Measurements from ENCODE around the gene KIAA1328. TPM values are rescaled to one million over a fixed set of nuclear protein-coding genes. Genes with fewer than 3 reads are reported as not detected.

KIAA1328 gene
- total RNA-seq, 1 donor from 2014 or later: 5.8 TPM

DNA sequence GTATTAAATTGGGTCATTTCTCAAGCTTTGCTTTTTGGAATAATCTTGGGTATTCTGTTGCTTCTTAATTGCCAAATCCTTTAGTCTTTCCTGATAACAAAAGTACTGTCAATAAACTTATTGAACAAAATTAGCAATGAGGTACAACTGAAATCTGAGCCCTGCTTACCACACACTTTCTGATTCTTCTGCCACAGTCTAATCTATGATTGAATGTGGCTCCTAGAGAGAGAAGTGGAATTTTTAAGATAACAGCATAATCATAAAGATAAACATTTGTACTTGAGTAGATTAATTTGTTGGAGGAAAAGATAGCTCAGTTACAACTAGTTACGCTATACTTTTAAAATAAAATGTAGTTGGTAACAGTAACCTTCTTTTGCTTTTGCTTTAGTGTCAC lies 381.9 kb downstream of the KIAA1328 start:
- no peak overlapping the region for H3K4me3 ChIP-seq (ENCODE audit: low read depth, low read length)
- DNase-seq (ENCODE audit: low read depth): no peak
- TF ChIP-seq, protein P1, sequence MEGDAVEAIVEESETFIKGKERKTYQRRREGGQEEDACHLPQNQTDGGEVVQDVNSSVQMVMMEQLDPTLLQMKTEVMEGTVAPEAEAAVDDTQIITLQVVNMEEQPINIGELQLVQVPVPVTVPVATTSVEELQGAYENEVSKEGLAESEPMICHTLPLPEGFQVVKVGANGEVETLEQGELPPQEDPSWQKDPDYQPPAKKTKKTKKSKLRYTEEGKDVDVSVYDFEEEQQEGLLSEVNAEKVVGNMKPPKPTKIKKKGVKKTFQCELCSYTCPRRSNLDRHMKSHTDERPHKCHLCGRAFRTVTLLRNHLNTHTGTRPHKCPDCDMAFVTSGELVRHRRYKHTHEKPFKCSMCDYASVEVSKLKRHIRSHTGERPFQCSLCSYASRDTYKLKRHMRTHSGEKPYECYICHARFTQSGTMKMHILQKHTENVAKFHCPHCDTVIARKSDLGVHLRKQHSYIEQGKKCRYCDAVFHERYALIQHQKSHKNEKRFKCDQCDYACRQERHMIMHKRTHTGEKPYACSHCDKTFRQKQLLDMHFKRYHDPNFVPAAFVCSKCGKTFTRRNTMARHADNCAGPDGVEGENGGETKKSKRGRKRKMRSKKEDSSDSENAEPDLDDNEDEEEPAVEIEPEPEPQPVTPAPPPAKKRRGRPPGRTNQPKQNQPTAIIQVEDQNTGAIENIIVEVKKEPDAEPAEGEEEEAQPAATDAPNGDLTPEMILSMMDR (IDR thresholded peaks at IDR 0.05; ENCODE audit: insufficient read depth, low read length, poor library complexity, severe bottlenecking): no peak
- H3K27me3 ChIP-seq (ENCODE audit: control insufficient read depth, insufficient read depth, low read length): no peaks in the 10 kb centered on the region
- H3K36me3 ChIP-seq (ENCODE audit: control insufficient read depth, insufficient read depth, low read length): no peaks in the 10 kb centered on the region

DNA sequence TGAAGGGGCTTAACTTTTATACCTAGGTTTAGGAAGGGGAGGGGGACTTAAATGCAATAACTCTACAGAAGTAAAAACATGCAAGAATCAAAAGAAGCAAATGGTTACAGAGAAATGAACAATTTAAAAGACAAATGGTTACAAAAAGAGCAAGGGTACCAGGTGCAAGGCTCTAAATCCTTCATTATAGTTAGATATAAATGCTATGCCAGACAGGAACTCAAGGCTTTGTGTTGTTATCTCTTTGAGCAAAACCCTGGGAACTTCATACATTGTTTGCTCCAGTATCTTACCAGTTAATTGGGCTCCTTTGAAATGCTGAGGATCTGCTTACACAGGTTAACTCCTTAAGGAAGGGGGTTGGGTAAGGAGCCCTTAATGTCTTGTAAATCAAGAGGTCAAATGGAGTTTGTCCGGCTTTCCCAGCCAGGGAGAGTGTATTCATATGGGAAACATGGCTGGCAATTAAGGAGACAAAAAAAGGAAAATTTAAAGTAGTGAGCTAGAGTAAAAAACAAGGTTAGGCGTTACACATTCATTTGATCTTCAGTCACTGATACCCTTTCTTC lies 389.2 kb downstream of the KIAA1328 start:
- Histone ChIP-seq H3K4me3 (ENCODE audit: low read depth, low read length) (no peak overlapping the region), H3K27me3 (ENCODE audit: control insufficient read depth, insufficient read depth, low read length) (no peaks in the 10 kb centered on the region), H3K36me3 (ENCODE audit: control insufficient read depth, insufficient read depth, low read length) (no peaks in the 10 kb centered on the region)
- no peak for DNase-seq (ENCODE audit: low read depth)
- TF ChIP-seq, protein P1 (IDR thresholded peaks at IDR 0.05; ENCODE audit: insufficient read depth, low read length, poor library complexity, severe bottlenecking): no peak

DNA sequence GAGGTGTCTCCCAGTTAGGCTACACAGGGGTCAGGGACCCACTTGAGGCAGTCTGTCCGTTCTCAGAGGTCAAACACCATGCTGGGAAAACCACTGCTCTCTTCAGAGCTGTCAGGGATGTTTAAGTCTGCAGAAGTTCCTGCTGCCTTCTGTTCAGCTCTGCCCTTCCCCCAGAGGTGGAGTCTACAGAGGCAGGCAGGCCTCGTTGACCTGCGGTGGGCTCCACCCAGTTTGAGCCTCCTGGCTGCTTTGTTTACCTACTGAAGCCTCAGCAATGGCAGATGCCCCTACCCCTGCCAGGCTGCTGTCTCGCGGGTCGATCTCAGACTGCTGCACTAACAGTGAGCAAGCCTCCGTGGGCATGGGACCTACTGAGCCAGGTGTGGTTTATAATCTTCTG lies 390.3 kb downstream of the KIAA1328 start:
- no peak for DNase-seq (ENCODE audit: low read depth)
- Histone ChIP-seq H3K36me3 (ENCODE audit: control insufficient read depth, insufficient read depth, low read length) (no peaks in the 10 kb centered on the region), H3K4me3 (ENCODE audit: low read depth, low read length) (no peak overlapping the region), H3K27me3 (ENCODE audit: control insufficient read depth, insufficient read depth, low read length) (no peaks in the 10 kb centered on the region)
- TF ChIP-seq, protein P1 (IDR thresholded peaks at IDR 0.05; ENCODE audit: insufficient read depth, low read length, poor library complexity, severe bottlenecking): no peak

DNA sequence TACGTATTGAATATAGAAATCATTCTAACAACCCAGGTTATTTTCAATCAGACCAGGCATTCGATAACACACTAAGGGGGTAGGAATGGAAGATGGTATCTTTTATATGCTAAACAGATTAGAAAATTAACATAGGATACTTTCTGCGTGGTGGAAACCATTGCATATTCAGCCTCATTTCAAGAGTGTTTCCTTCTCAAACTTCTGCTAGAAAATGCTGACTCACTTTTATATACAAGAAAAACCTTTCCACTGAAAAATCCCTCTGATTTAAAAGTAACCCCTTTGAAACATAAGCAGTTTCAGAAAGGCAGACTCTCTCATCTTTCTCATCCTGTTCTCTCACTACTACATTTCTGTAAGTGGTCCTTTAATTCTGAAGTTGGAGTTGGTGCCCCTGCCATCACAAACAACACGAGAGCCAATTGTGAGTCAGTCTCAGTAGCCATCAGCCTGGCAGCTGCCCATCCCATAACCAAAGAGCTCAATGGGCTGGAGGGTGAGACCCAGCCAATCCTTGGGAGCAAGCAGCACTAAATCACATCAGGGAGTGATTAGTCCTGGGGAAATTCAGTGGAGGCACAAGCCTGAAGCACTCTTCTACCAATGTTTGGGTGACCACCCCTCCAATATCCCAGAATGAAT lies 393.5 kb downstream of the KIAA1328 start:
- Histone ChIP-seq H3K36me3 (ENCODE audit: control insufficient read depth, insufficient read depth, low read length) (no peaks in the 10 kb centered on the region), H3K4me3 (ENCODE audit: low read depth, low read length) (no peak overlapping the region), H3K27me3 (ENCODE audit: control insufficient read depth, insufficient read depth, low read length) (no peaks in the 10 kb centered on the region)
- DNase-seq (ENCODE audit: low read depth): no peak
- TF ChIP-seq, protein P1 (IDR thresholded peaks at IDR 0.05; ENCODE audit: insufficient read depth, low read length, poor library complexity, severe bottlenecking): no peak

DNA sequence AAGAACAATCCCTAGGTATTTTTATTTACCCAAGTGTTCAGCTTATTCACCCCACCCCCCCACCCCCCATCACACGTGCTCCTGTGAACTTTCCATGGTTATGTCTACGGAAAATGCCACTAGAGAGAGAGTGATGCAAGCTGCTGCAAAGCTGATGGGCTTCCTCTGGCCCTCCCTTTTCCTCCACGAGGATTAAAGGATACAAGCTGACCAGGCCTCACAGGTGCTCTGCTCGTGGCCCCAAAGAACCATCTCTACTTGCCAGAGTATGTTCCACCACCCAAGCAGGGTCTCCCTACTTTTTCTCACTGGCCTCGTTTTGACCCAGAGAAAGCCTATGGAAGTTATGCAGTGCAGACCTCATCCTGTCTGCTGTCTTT lies 394.1 kb downstream of the KIAA1328 start:
- Histone ChIP-seq H3K36me3 (ENCODE audit: control insufficient read depth, insufficient read depth, low read length) (no peaks in the 10 kb centered on the region), H3K4me3 (ENCODE audit: low read depth, low read length) (no peak overlapping the region), H3K27me3 (ENCODE audit: control insufficient read depth, insufficient read depth, low read length) (no peaks in the 10 kb centered on the region)
- DNase-seq (ENCODE audit: low read depth): no peak
- TF ChIP-seq, protein P1 (IDR thresholded peaks at IDR 0.05; ENCODE audit: insufficient read depth, low read length, poor library complexity, severe bottlenecking): no peak

DNA sequence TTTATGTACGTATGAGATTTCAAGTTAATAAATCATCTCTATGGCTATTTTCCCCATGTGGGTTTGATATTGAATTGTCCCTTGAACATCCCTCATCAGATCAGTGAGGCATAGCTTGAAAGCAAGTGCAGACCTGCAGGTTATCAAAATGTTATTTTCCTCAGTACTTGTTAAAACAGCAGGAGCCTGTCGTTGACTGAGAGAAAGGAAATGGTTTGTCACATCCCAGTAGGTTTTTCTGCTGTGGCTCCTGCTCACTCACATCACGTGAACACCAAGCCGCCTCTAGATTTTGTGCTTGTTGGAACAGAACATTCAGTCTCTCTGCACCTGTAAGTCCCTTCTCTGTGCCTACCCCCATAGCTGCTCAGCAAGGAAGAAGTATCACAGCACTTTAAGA lies 396.4 kb downstream of the KIAA1328 start:
- TF ChIP-seq, protein P1 (IDR thresholded peaks at IDR 0.05; ENCODE audit: insufficient read depth, low read length, poor library complexity, severe bottlenecking): no peak
- no peak overlapping the region for H3K4me3 ChIP-seq (ENCODE audit: low read depth, low read length)
- no peak for DNase-seq (ENCODE audit: low read depth)
- H3K36me3 ChIP-seq (ENCODE audit: control insufficient read depth, insufficient read depth, low read length): no peaks in the 10 kb centered on the region
- H3K27me3 ChIP-seq (ENCODE audit: control insufficient read depth, insufficient read depth, low read length): no peaks in the 10 kb centered on the region

All from kidney epithelial cell (primary cell).